Endothelial cell of umbilical vein (primary cell): ENCODE data around the gene KIAA0232. TPM values are rescaled to one million over a fixed set of nuclear protein-coding genes. Genes with fewer than 3 reads are reported as not detected.

Source experiments
- BruUV-seq: library from RNA; stranded (reverse); fragments of 400-500 nt; replicated peaks from 2 replicates; lab custom pipeline; 2021; lab: Mats Ljungman, UMichigan
- CTCF ChIA-PET: fragments of 300-600, 350-600 bp; sonication (Branson Sonifier 250); formaldehyde crosslinking; loops from one replicate; lab custom pipeline; 2021; ENCODE audit warnings: antibody characterized with exemption, inconsistent platforms; lab: Charles Lee
- POLR2A ChIA-PET: fragments of 300-600, 350-600 bp; sonication (Branson Sonifier 250); formaldehyde crosslinking; loops from one replicate; lab custom pipeline; 2021; ENCODE audit warnings: antibody characterized with exemption, inconsistent platforms; lab: Charles Lee
- DNase-seq: peaks from one replicate; pipeline ENCODE4 v3.0.0-alpha.2; 2011; ENCODE audit warnings: low read depth, low spot score
- FAIRE-seq: peaks from 2 replicates; lab custom pipeline; 2011; peaks lifted over from hg19 to GRCh38; lab: Jason Lieb, UNC
- H2AFZ ChIP-seq: 2 replicates; pipeline ENCODE4 v1.6.0; 2012; ENCODE audit warnings: low read depth, low read length, control low read depth, inconsistent platforms
- H3K27ac ChIP-seq: 2 replicates; pipeline ENCODE4 v1.5.1; 2011; ENCODE audit warnings: low read depth, mild to moderate bottlenecking, control low read depth, low read length, moderate library complexity; ENCODE audit not compliant: insufficient read depth
- H3K27me3 ChIP-seq, 2 experiments: 2 replicates each; pipeline versions ENCODE4 v1.6.0 to v1.6.1; 2011; ENCODE audit warnings: low read length in 2 of 2, mixed read lengths in 1 of 2; ENCODE audit not compliant: control insufficient read depth in 2 of 2, insufficient read depth in 2 of 2
- H3K36me3 ChIP-seq, 2 experiments: 2 replicates in 1 of 2; 3 replicates in 1 of 2; pipeline ENCODE4 v1.5.1; 2011; ENCODE audit warnings: low read length in 2 of 2, mild to moderate bottlenecking in 1 of 2, moderate library complexity in 1 of 2; ENCODE audit not compliant: control insufficient read depth in 2 of 2, insufficient read depth in 2 of 2; ENCODE audit errors: extremely low read depth in 1 of 2
- H3K4me1 ChIP-seq: 3 replicates; pipeline ENCODE4 v1.5.1; 2011; ENCODE audit warnings: mild to moderate bottlenecking, low read length; ENCODE audit not compliant: control insufficient read depth, insufficient read depth; ENCODE audit errors: extremely low read depth
- H3K4me2 ChIP-seq: 2 replicates; pipeline ENCODE4 v1.6.1; 2011; ENCODE audit warnings: low read length, control low read depth, mixed read lengths; ENCODE audit not compliant: insufficient read depth
- H3K4me3 ChIP-seq, 3 experiments: fragments of 200-600 bp in 1 of 3; sonication (generic), shearing (Covaris generic) in 1 of 3; replicated peaks in 1 of 3; 2 replicates each; pipeline ENCODE4 v1.5.1; 2011 to 2016; ENCODE audit warnings: control low read depth in 3 of 3, low read length in 3 of 3, mild to moderate bottlenecking in 2 of 3, inconsistent platforms in 1 of 3, low read depth in 1 of 3, moderate library complexity in 1 of 3; ENCODE audit not compliant: insufficient read depth in 1 of 3
- H3K79me2 ChIP-seq: 2 replicates; pipeline ENCODE4 v1.6.0; 2012; ENCODE audit warnings: low read length, inconsistent platforms; ENCODE audit not compliant: control insufficient read depth, insufficient read depth
- H3K9ac ChIP-seq: replicated peaks from 2 replicates; pipeline ENCODE3; 2011; ENCODE audit warnings: low read length, control low read depth; ENCODE audit not compliant: insufficient read depth; ENCODE audit errors: extremely low read depth
- H3K9me1 ChIP-seq: replicated peaks from 3 replicates; pipeline ENCODE4 v1.6.0; 2011; ENCODE audit warnings: mild to moderate bottlenecking, low read length; ENCODE audit not compliant: control insufficient read depth, insufficient read depth; ENCODE audit errors: extremely low read depth
- H3K9me3 ChIP-seq: replicated peaks from 2 replicates; pipeline ENCODE4 v1.5.1; 2012; ENCODE audit warnings: low read length, inconsistent platforms; ENCODE audit not compliant: control insufficient read depth, insufficient read depth
- H4K20me1 ChIP-seq: replicated peaks from 2 replicates; pipeline ENCODE3; 2011; ENCODE audit warnings: mild to moderate bottlenecking, low read length; ENCODE audit not compliant: control insufficient read depth, insufficient read depth; ENCODE audit errors: extremely low read depth
- FOS ChIP-seq: IDR thresholded peaks from 2 replicates; pipeline ENCODE4 v1.6.1; 2011; ENCODE audit warnings: mild to moderate bottlenecking, low read length, moderate library complexity, borderline replicate concordance; ENCODE audit not compliant: insufficient read depth
- GATA2 ChIP-seq: IDR thresholded peaks from 2 replicates; pipeline ENCODE4 v1.7.0; 2011; ENCODE audit warnings: low read depth, mild to moderate bottlenecking, moderate library complexity, mixed read lengths, low read length; ENCODE audit not compliant: insufficient read length, insufficient read depth
- JUN ChIP-seq: IDR thresholded peaks from 2 replicates; pipeline ENCODE4 v1.6.1; 2011; ENCODE audit warnings: borderline replicate concordance, low read depth; ENCODE audit not compliant: insufficient read length, insufficient read depth
- MYC ChIP-seq: IDR thresholded peaks from one replicate; pipeline ENCODE4 v1.6.1; 2011; ENCODE audit warnings: mild to moderate bottlenecking, low read depth, low read length
- POLR2A ChIP-seq: IDR thresholded peaks from 2 replicates; pipeline ENCODE4 v1.6.1; 2012; ENCODE audit warnings: low read depth, mild to moderate bottlenecking, control low read depth, low read length
- POLR2AphosphoS5 ChIP-seq: IDR thresholded peaks from 2 replicates; pipeline ENCODE4 v1.6.1; 2012; ENCODE audit warnings: low read depth, mild to moderate bottlenecking, control low read depth, low read length, moderate library complexity; ENCODE audit not compliant: insufficient read depth
- dilution Hi-C: fragments of 300-500 bp; cut with MboI; formaldehyde crosslinking; loops from one replicate; pipeline ENCODE4 v1.15.0; 2019; ENCODE audit warnings: low sequenced_read_pairs; ENCODE audit not compliant: extremely low pct_ligation_motif_present
- intact Hi-C: fragments of 100-400 bp; cut with micrococcal nuclease; formaldehyde crosslinking; loops from one replicate; pipeline ENCODE4 v1.10.0; 2022
- polyA plus RNA-seq, 4 experiments: library from polyadenylated mRNA; depleted of rRNA in 3 of 4; stranded (reverse) in 3 of 4; unstranded in 1 of 4; fragments of >200 nt; gene quantifications; 2 replicates each; pipeline versions ENCODE4 v1.2.1 to v1.2.3, GENCODE V29; 2011 to 2012; ENCODE audit warnings: missing spikeins in 1 of 4
- total RNA-seq: library from RNA; stranded (reverse); gene quantifications from 2 replicates; pipeline ENCODE4 v1.2.3, GENCODE V29; 2021
- TF ChIP-seq, protein P1 (sequence below), 2 donors: IDR thresholded peaks; 1 replicate in 1 of 2; 2 replicates in 1 of 2; pipeline ENCODE4 v1.5.1; 2011; ENCODE audit warnings: low read length in 2 of 2, mild to moderate bottlenecking in 2 of 2, moderate library complexity in 2 of 2, control low read depth in 1 of 2, inconsistent platforms in 1 of 2, low read depth in 1 of 2; ENCODE audit not compliant: insufficient read depth in 1 of 2; ENCODE audit errors: extremely low read depth in 1 of 2
- TF ChIP-seq, protein P2 (sequence below): IDR thresholded peaks from 2 replicates; pipeline ENCODE4 v1.6.1; 2011; ENCODE audit not compliant: insufficient read depth, insufficient read length

Gene KIAA0232
- total and polyA plus RNA-seq, 2 donors (not counting 3 experiments of a cell fraction or from before 2014, with no cell fraction given), result 5.3 to 18.4 TPM

DNA sequence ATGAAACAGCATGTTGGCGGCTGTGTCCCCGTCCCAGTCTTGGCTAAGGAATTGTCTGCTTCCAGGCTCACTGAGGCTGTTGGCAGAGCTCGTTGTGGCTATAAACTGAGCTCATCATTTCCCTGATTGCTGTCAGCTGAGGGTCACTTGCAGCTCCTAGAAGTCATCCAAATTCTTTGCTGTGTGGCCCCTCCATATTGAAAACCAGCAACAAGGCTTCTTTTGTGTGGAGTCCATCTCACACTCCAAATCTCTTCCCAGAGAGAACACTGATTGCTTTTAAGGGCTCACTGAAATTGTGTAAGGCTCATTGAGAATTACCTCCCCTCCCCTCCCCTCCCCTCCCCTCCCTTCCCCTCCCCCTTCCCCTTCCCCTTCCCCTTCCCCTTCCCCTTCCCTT is 150.4 kb downstream of the KIAA0232 start:
- no peaks in the 10 kb centered on the region for H3K36me3 ChIP-seq
- no peak overlapping the region for H3K27ac ChIP-seq
- no peaks in the 10 kb centered on the region for H4K20me1 ChIP-seq
- CTCF ChIA-PET, result no interaction called here
- dilution Hi-C loops, result no loop called here
- H3K4me2 ChIP-seq, result no peak overlapping the region
- H2AFZ ChIP-seq, result no peak overlapping the region
- POLR2A ChIA-PET, result no interaction called here
- no peak overlapping the region for H3K4me3 ChIP-seq
- BruUV-seq, result no TSS peak
- peaks cover 2% of the 10 kb centered on the region for H3K4me1 ChIP-seq
- no peaks in the 10 kb centered on the region for H3K9me3 ChIP-seq
- no peaks in the 10 kb centered on the region for H3K9me1 ChIP-seq
- intact Hi-C loops, result no loop called here
- no peak overlapping the region for H3K9ac ChIP-seq
- DNase-seq (no peak), FAIRE-seq (no peak)
- TF ChIP-seq, protein P1, sequence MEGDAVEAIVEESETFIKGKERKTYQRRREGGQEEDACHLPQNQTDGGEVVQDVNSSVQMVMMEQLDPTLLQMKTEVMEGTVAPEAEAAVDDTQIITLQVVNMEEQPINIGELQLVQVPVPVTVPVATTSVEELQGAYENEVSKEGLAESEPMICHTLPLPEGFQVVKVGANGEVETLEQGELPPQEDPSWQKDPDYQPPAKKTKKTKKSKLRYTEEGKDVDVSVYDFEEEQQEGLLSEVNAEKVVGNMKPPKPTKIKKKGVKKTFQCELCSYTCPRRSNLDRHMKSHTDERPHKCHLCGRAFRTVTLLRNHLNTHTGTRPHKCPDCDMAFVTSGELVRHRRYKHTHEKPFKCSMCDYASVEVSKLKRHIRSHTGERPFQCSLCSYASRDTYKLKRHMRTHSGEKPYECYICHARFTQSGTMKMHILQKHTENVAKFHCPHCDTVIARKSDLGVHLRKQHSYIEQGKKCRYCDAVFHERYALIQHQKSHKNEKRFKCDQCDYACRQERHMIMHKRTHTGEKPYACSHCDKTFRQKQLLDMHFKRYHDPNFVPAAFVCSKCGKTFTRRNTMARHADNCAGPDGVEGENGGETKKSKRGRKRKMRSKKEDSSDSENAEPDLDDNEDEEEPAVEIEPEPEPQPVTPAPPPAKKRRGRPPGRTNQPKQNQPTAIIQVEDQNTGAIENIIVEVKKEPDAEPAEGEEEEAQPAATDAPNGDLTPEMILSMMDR (IDR thresholded peaks at IDR 0.05; ENCODE audit: extremely low read depth in 1 of 2, insufficient read depth in 1 of 2, low read depth in 1 of 2, low read length in 2 of 2), result no peak
- no peak for TF ChIP-seq MYC
- TF ChIP-seq FOS, result no peak
- TF ChIP-seq GATA2, result no peak
- TF ChIP-seq JUN, result no peak
- TF ChIP-seq, protein P2, sequence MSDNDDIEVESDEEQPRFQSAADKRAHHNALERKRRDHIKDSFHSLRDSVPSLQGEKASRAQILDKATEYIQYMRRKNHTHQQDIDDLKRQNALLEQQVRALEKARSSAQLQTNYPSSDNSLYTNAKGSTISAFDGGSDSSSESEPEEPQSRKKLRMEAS, result no peak
- TF ChIP-seq POLR2A, result no peak
- TF ChIP-seq POLR2AphosphoS5, result no peak
- H3K27me3 ChIP-seq, result no peaks in the 10 kb centered on the region
- no peaks in the 10 kb centered on the region for H3K79me2 ChIP-seq

Other genes with a start within 250 kb of the KIAA0232 start
- 15.7 and 24.2 TPM in 2 replicates for gene MAN2B2, start 207.5 kb upstream of the KIAA0232 start, total RNA-seq
- 25.1 and 30.1 TPM in 2 replicates for gene MAN2B2, start 207.5 kb upstream of the KIAA0232 start, polyA plus RNA-seq
- gene MRFAP1, start 142.0 kb upstream of the KIAA0232 start, total RNA-seq, result 317 and 335 TPM in 2 replicates
- 119 and 170 TPM in 2 replicates for gene MRFAP1, start 142.0 kb upstream of the KIAA0232 start, polyA plus RNA-seq
- gene S100P, start 88.8 kb upstream of the KIAA0232 start, total RNA-seq, result not detected in 2 replicates
- 0.06 TPM in 1 of 2 replicates, not detected in the other for gene S100P, start 88.8 kb upstream of the KIAA0232 start, polyA plus RNA-seq
- 42.0 and 43.8 TPM in 2 replicates for gene MRFAP1L1, start 72.9 kb upstream of the KIAA0232 start, total RNA-seq
- gene MRFAP1L1, start 72.9 kb upstream of the KIAA0232 start, polyA plus RNA-seq, result 15.6 and 28.7 TPM in 2 replicates
- 12.7 and 13.1 TPM in 2 replicates for gene BLOC1S4, start 66.6 kb upstream of the KIAA0232 start, total RNA-seq
- gene BLOC1S4, start 66.6 kb upstream of the KIAA0232 start, polyA plus RNA-seq, result 16.9 and 18.1 TPM in 2 replicates
- gene TBC1D14, start 127.1 kb downstream of the KIAA0232 start, total RNA-seq, result 23.3 and 24.8 TPM in 2 replicates
- gene TBC1D14, start 127.1 kb downstream of the KIAA0232 start, polyA plus RNA-seq, result 22.2 and 23.7 TPM in 2 replicates